ES-I3 (cell line): Measurements from ENCODE around the gene RASSF9.

Experiments used
- H3K36me3 ChIP-seq: 2 replicates; pipeline ENCODE4 v1.6.1; 2013; ENCODE audit warnings: mild to moderate bottlenecking, low read length, control low read depth, moderate library complexity; ENCODE audit not compliant: insufficient read depth
- H3K4me1 ChIP-seq: 2 replicates; pipeline ENCODE4 v1.6.1; 2013; ENCODE audit warnings: mild to moderate bottlenecking, control low read depth, low read length; ENCODE audit not compliant: insufficient read depth
- H3K9ac ChIP-seq: 2 replicates; pipeline ENCODE4 v1.6.1; 2013; ENCODE audit warnings: low read depth, mild to moderate bottlenecking, low read length, moderate library complexity
- H3K9me3 ChIP-seq: 2 replicates; pipeline ENCODE4 v1.6.1; 2013; ENCODE audit warnings: mild to moderate bottlenecking, low read length, moderate library complexity; ENCODE audit not compliant: control insufficient read depth, insufficient read depth

Gene RASSF9

DNA sequence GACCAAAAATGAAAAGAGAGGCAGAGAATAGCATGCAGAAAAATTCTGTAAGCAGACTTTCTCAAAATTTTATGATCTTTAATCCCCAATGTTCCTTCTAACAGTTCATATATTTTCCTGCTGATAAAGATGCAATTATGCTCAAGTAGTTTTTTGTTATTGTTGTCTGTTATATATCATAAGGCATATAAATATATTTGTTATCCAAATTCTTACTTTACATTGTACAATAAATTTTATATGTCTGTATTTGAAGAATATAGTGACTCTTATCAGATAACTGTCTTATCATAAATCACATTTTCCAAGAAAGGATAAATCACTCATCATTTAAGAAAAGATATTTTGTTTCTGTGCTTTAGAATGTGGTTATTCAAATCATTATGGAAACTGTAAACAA is 2.6 kb downstream of the RASSF9 start:
- H3K36me3 ChIP-seq = no peaks in the 10 kb centered on the region
- no peak overlapping the region for H3K9ac ChIP-seq
- H3K9me3 ChIP-seq = no peaks in the 10 kb centered on the region
- peaks cover 16% of the 10 kb centered on the region for H3K4me1 ChIP-seq

DNA sequence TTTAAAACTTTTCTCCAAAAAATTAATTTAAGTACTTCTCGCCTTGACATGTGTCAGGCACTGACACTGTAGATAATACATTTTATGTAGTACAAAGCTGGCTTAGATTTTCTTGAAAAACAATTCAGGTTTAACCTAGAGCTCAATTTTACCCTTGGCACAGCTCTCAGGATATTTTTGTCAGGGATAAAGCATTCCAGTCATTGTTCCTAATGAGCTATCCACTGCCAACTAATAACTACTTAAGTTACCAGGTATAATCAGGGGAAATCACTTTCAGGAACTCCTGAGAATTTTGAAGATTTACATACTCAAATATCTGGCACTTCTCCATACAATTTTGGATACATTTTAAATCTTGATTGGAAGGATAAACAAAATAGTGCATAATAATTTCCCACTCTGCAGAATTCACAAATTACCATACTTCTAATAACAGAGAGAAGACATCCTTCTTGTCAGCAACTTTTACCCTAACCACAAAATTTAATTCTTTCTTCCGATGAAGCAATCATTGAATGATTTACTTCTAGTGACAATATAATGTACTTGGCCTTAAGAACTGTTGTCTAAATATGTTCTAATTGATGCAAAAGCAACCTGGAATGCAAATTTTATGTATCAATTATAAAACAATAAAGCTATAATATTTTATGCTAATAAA is 4.8 kb downstream of the RASSF9 start:
- no peak overlapping the region for H3K9ac ChIP-seq
- H3K9me3 ChIP-seq = no peaks in the 10 kb centered on the region
- peaks cover 11% of the 10 kb centered on the region for H3K4me1 ChIP-seq
- no peaks in the 10 kb centered on the region for H3K36me3 ChIP-seq

DNA sequence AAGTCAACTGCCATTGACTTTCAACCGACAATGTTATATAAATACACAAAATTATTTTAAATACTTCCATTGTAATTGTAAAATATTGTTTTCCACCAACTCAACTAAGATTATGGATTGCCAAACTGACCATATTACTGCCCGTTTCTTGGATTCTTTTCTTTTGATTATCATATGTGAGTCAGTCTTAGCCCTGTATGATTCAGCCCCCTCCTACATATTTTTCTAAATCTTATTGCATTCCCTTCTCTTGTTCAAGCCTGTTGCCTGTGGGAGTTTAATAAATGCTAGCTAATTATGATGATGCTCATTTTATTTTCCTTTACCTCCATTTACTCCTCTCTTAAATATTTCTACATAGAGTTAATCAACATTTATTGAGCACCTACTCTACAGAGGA is 6.8 kb downstream of the RASSF9 start:
- no peaks in the 10 kb centered on the region for H3K36me3 ChIP-seq
- H3K4me1 ChIP-seq = peaks cover 4% of the 10 kb centered on the region; the same call in 1 of the 2 replicates
- no peaks in the 10 kb centered on the region for H3K9me3 ChIP-seq
- no peak overlapping the region for H3K9ac ChIP-seq

DNA sequence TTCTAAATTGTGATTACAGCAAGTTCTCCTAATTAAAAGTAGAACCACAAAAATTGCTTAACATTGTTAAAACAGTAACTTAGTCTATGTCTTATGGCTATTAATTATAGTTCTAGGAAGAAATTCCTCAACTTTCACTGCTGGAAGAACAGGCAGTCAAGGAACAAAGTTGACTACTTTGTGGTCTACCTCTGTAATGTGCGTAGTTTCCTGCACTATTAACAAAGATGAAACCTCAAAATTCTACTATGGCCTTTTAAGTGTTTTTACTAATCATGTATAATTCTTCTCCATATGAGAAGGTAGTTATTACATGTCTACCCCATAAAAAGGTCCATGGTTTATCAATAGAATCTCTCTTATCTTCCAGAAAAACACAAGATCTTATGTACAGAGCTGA is 7.6 kb downstream of the RASSF9 start:
- H3K9me3 ChIP-seq = no peaks in the 10 kb centered on the region
- no peak overlapping the region for H3K9ac ChIP-seq
- no peaks in the 10 kb centered on the region for H3K4me1 ChIP-seq
- H3K36me3 ChIP-seq = no peaks in the 10 kb centered on the region

DNA sequence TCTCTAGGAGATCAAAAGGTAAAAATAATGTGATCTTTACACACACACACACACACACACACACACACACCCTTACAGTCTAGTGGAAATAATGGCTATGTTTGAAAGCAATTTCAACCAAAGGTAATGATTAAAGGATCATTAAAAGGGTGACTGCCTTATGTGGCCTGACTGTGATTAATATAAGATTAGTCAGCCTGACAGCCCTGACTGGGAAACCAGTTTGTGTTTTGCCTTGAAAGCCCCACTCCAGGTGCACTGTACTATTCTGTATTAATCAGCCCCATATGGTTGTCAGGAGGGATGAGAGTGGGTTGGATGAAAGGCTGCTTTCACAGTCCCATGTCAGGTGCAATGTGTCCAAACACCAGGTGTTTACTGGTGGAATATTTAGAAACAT is 10.5 kb downstream of the RASSF9 start:
- no peaks in the 10 kb centered on the region for H3K36me3 ChIP-seq
- no peak overlapping the region for H3K9ac ChIP-seq
- peaks cover 4% of the 10 kb centered on the region; the same call in 1 of the 2 replicates for H3K4me1 ChIP-seq
- H3K9me3 ChIP-seq = no peaks in the 10 kb centered on the region

DNA sequence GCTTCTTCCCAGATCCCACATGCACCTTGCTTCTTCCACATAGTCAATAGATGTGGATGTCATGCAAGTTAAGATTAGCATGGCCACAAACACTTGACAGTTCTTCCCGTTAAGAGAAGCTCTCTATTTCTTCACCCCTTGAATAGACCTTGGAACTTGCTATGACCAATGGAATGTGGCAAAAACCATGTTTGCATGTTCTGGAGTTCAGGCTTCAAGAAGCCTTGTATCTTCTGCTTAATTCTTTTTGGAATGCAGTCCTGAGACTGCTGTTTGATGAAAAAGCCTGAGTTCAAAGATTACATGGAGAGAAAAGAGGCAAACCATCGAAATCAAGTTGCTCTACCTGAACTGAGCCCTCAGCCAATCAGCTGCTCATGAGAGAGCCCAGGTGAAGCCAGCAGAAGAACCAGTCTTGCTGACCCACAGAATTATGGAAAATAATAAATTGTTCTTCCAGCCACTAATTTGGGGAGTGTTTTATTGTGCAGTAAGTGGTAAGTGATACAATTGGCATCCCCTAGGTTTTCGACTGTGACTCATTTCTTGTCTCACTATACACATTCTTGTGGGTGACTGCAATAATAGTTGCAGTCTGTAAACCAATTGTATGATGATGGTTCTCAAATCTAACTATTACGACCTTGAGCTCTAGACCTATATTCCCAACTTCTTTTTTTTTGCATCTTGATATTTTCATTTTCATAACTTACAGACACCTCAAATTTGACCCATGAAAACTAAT is 12.6 kb downstream of the RASSF9 start:
- H3K4me1 ChIP-seq = peaks cover 4% of the 10 kb centered on the region; the same call in 1 of the 2 replicates
- H3K9ac ChIP-seq = no peak overlapping the region
- H3K9me3 ChIP-seq = no peaks in the 10 kb centered on the region
- no peaks in the 10 kb centered on the region for H3K36me3 ChIP-seq

DNA sequence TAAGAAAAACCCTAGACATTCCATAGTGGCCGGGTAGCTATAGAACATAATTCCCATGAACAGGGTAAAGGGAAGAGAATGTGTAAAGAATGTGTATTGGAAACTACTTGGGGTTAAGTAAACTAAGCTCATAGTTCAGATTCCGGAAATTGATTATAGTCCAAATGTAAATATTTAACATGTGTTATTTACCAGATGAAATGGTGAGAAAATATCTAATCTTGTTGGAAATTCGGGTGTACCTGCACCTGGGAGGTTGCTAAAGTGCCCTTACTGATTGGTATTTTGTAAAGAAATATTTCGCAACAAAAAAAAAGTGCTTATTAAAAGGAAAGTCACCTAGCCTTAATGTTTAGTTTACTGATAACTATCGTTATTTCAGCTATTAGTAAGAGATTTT is 14.4 kb downstream of the RASSF9 start:
- Histone ChIP-seq H3K9ac (no peak overlapping the region), H3K36me3 (no peaks in the 10 kb centered on the region), H3K9me3 (no peaks in the 10 kb centered on the region), H3K4me1 (peaks cover 4% of the 10 kb centered on the region; the same call in 1 of the 2 replicates)

DNA sequence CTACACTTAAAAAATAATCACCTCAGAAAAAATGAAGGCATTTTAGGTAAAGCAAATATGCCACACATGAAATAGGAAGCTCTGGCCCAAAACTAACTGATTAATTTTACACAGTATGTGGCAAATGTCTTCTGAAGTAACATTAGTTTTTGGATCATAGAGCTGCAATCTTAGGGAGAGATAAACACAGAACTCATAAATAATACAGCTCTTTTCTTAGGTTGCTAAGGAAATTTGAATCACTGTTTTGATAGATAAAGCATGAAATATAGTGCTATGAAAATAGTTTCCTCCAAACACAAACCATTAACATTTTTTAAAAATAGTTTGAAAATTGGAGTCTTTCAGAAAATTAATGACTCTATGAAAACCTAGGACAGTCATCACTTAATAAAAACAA is 15.0 kb downstream of the RASSF9 start:
- no peaks in the 10 kb centered on the region for H3K36me3 ChIP-seq
- no peaks in the 10 kb centered on the region for H3K9me3 ChIP-seq
- no peak overlapping the region for H3K9ac ChIP-seq
- peaks cover 4% of the 10 kb centered on the region; the same call in 1 of the 2 replicates for H3K4me1 ChIP-seq

DNA sequence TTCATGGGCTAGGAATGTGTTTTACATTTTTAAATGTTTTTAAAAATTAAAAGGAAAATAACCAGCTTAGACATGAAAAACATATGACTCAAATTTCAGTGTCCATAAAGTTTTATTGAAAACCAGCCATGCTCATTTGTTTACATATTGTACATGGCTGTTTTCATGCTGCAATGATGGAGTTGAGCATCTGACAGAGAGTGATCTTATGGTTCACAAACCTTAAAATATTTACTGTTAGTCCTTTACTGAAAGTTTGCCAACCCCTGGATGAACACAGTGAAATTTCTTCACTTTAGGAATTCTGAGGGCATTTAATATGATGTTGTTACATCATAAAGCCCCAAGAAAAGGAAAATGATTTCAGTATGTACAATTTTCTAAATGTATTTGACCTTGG is 16.1 kb downstream of the RASSF9 start:
- H3K36me3 ChIP-seq = no peaks in the 10 kb centered on the region
- peaks cover 4% of the 10 kb centered on the region; the same call in 1 of the 2 replicates for H3K4me1 ChIP-seq
- no peaks in the 10 kb centered on the region for H3K9me3 ChIP-seq
- no peak overlapping the region for H3K9ac ChIP-seq

DNA sequence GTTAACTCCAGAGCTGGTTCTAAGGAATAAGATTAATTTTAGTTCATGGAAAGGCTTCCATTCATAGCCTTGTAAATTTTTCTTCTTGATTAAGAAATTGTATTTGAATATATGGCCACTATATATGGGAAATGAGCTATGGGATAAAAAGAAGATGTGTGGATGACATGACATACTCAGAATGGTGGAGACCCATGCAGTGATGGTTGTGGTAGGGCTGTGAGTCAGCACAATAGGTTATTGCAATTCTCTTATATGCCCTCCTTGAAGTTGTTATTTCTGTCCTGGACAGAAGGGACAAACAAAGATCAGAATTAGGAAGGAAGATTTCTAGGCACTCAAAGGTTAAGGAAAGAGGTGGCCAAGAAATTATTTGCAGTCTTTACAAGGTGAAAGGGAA is 21.5 kb downstream of the RASSF9 start:
- Histone ChIP-seq H3K9me3 (no peaks in the 10 kb centered on the region), H3K4me1 (no peaks in the 10 kb centered on the region), H3K36me3 (no peaks in the 10 kb centered on the region), H3K9ac (no peak overlapping the region)

DNA sequence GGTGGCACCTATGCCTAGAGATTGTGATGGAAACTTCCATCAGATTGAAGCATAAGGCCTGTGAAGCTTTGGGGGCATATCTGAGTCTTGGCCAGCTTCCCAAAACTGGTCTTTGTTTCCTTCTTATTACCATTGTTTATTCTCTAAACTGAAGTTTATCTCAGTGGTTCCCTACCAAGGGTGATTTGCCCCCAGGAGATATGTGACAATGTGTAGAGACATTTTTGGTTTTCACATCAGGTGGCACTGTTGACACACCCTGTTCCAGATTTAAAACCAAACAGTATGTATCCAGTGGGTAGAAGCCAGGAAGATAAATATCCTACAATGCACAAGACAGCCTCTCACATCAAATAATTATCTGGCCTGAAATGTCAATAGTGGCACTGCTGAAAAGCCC is 22.1 kb downstream of the RASSF9 start:
- no peak overlapping the region for H3K9ac ChIP-seq
- H3K9me3 ChIP-seq = no peaks in the 10 kb centered on the region
- no peaks in the 10 kb centered on the region for H3K36me3 ChIP-seq
- no peaks in the 10 kb centered on the region for H3K4me1 ChIP-seq

DNA sequence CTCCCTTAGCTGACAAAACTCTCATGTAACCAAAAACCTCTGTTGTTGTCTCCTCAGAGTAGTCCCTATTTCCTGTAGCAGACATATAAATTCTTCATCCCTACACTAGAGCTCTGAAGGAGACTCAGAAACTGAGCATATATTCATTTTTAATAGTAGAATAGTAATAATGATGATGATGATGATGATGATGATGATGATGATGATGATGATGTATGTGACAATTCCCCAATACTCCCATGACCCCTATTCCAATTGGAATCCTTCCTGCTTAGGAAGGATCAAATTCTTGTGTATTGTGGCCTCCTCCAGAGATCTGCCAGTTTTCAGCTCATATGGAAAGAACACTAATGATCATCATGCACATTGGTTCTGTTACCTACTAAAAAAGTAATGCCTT is 26.7 kb downstream of the RASSF9 start:
- no peak overlapping the region for H3K9ac ChIP-seq
- H3K4me1 ChIP-seq = no peaks in the 10 kb centered on the region
- no peaks in the 10 kb centered on the region for H3K36me3 ChIP-seq
- H3K9me3 ChIP-seq = no peaks in the 10 kb centered on the region

DNA sequence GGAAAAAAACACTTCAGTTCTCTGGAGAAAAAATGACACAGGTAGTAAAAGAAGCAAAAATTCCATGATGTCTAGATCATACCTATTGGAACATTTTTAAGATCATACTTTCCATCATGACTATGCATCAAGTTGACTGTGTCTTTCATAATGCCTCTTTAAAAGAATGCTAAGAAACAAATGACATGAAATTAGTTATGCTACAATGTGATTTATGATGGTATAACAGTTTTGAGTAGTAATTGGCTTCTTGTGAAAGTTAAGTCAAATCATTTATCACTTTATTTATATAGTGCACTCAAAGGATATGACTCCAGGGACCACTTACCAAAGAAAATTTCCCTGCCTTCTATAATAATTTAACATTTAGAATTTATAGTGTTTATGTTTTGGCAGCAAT is 28.5 kb downstream of the RASSF9 start:
- no peaks in the 10 kb centered on the region for H3K36me3 ChIP-seq
- H3K4me1 ChIP-seq = no peaks in the 10 kb centered on the region
- no peaks in the 10 kb centered on the region for H3K9me3 ChIP-seq
- H3K9ac ChIP-seq = no peak overlapping the region

DNA sequence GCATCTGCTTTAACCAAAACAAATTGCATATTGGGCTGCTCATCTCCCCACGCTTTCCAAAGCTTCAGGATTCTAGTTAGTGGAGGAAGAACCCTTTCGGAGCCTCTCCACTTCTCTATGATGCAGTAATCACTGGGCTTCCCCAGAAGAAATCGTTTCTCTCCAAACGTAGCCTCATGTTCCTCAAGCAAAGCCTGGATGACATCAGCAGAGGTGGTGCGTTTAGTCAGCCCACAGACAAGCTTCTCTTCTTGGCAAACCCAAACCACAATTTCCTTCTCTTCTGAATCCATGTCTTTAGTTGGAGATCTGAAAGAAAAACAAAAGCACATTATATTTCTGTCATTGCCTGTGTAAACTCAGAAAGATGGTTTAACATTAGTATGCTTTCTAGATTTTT is 30.6 kb downstream of the RASSF9 start:
- no peaks in the 10 kb centered on the region for H3K4me1 ChIP-seq
- no peaks in the 10 kb centered on the region for H3K9me3 ChIP-seq
- no peaks in the 10 kb centered on the region for H3K36me3 ChIP-seq
- no peak overlapping the region for H3K9ac ChIP-seq

DNA sequence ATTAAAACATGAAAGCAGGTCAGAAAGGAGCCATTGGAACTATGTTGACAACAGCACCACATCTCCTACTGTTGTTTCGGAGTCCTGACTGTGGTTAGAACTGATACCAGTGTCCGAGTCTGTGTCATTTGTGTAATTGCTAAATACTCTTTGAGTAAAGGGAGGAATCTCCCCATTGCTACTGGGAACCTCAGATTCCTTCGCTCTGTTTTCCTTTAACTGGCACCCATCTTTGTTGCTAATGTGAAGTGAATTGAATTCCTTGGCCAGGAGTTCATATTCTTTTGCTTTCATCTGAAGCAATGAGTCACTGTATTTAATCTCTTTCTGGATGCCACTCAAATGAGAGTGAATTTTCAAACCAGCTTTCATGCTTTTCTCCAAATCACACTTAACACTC is 31.5 kb downstream of the RASSF9 start:
- H3K4me1 ChIP-seq = no peaks in the 10 kb centered on the region
- no peaks in the 10 kb centered on the region for H3K9me3 ChIP-seq
- no peaks in the 10 kb centered on the region for H3K36me3 ChIP-seq
- no peak overlapping the region for H3K9ac ChIP-seq
